Measurements from ENCODE around the gene DVL3. TPM values are rescaled to one million over a fixed set of nuclear protein-coding genes. Genes with fewer than 3 reads are reported as not detected.

DVL3 gene
- total RNA-seq, 1 experiment from 2014 or later: 60.7 TPM

GRCh38 chr3:184133840-184134745 is 21.1 kb upstream of the DVL3 start (continued):
- TF ChIP-seq ZBTB33 (IDR thresholded peaks at IDR 0.05; ENCODE audit: extremely low read depth, insufficient replicate concordance, low read length) (no peak), EZH2 (IDR thresholded peaks at IDR 0.05) (no peak)

- no peak for TF ChIP-seq ZBTB33 (IDR thresholded peaks at IDR 0.05; ENCODE audit: extremely low read depth, insufficient replicate concordance, low read length)
- TF ChIP-seq YY1 (IDR thresholded peaks at IDR 0.05; ENCODE audit: extremely low read depth, insufficient replicate concordance, low read depth, low read length): no peak
- no peak for TF ChIP-seq CEBPB (IDR thresholded peaks at IDR 0.05; ENCODE audit: low read depth)
- no peak for TF ChIP-seq EZH2phosphoT487 (IDR thresholded peaks at IDR 0.05; ENCODE audit: borderline replicate concordance)
- no peak for TF ChIP-seq EGR1 (IDR thresholded peaks at IDR 0.05; ENCODE audit: low read depth)
- TF ChIP-seq CTCF (IDR thresholded peaks at IDR 0.05 in 2 of 3, conservative IDR thresholded peaks at IDR 0.05 in 1 of 3; ENCODE audit: borderline replicate concordance in 1 of 3, insufficient read depth in 1 of 3, low read depth in 2 of 3, low read length in 2 of 3): no peak
- no peak for TF ChIP-seq SRF (IDR thresholded peaks at IDR 0.05; ENCODE audit: low read depth)
- TF ChIP-seq RAD21 (IDR thresholded peaks at IDR 0.05; ENCODE audit: low read depth): no peak
- no peak for TF ChIP-seq MAX (IDR thresholded peaks at IDR 0.05)
- DNase-seq (ENCODE audit: low read depth, low spot score) (no peak), ATAC-seq (peak; percentile 36)
- Histone ChIP-seq H3K4me2 (ENCODE audit: low read length) (peak overlapping the region; percentile 91), H3K36me3 (ENCODE audit: control insufficient read depth in 1 of 2, insufficient read depth in 2 of 2, low read length in 2 of 2) (no peaks in the 10 kb centered on the region; a peak in 2 of 4 replicates), H3K9ac (ENCODE audit: low read length) (peak overlapping the region; percentile 89), H3K4me1 (ENCODE audit: control insufficient read depth in 1 of 2, insufficient read depth in 2 of 2, low read length in 2 of 2) (peaks cover 9 to 31% of the 10 kb centered on the region in 2 experiments; a peak in 3 of 4 replicates), H3K27ac (ENCODE audit: low read depth, low read length) (peak overlapping the region; percentile 71), H3K9me2 (ENCODE audit: insufficient read depth) (no peaks in the 10 kb centered on the region), H3K9me3 (ENCODE audit: control insufficient read depth in 1 of 2, insufficient read depth in 1 of 2, low read depth in 1 of 2, low read length in 2 of 2) (no peaks in the 10 kb centered on the region), H3K27me3 (ENCODE audit: insufficient read depth, low read length) (no peaks in the 10 kb centered on the region), H3K4me3 (replicated peaks in 1 of 2; ENCODE audit: low read depth in 1 of 2, low read length in 2 of 2) (peak overlapping the region; percentile 89 to 91), H2AFZ (ENCODE audit: low read depth, low read length, poor library complexity, severe bottlenecking) (peak overlapping the region; percentile 60), H3K79me2 (ENCODE audit: insufficient read depth, low read length) (peaks cover 45% of the 10 kb centered on the region), H4K20me1 (ENCODE audit: insufficient read depth) (no peaks in the 10 kb centered on the region)
- ChIA-PET RAD21 (ENCODE audit: low non-redundant PET in 1 of 2, low total read pairs in 2 of 2, uncharacterized antibody in 2 of 2, unreplicated experiment in 2 of 2) (no interaction called here), POLR2A (interaction anchor here (1.2 to 1.4 kb wide), 4 partner anchors 10 to 47 kb away, joined by 3 to 7 read pairs (median 4); partner anchors contain the start of gene AP2M1), CTCF (interaction anchor here (0.9 to 1.8 kb wide), 2 partner anchors 10 to 238 kb away, joined by 3 to 6 read pairs; no protein-coding TSS in a partner anchor)
- intact Hi-C loops (cut with micrococcal nuclease): loop anchor here (2.0 to 5.0 kb wide), 2 partner anchors 40 to 237 kb away; partner anchors contain the start of gene AP2M1
- BruUV-seq (replicated peaks): TSS peak; percentile 82
These were observed 20.4 kb upstream of the DVL3 start for GRCh38 chr3:184134746-184135148.
